Erythroblast (primary cell): ENCODE measurements around the gene SMAD6.

Experiments used
- GATA1 ChIP-seq: IDR thresholded peaks from 2 replicates; pipeline ENCODE4 v1.6.1; 2011; ENCODE audit warnings: low read depth, mild to moderate bottlenecking, control low read depth, low read length, moderate library complexity
- POLR2A ChIP-seq: IDR thresholded peaks from 2 replicates; pipeline ENCODE4 v1.6.1; 2011; ENCODE audit warnings: mild to moderate bottlenecking, low read length

DNA sequence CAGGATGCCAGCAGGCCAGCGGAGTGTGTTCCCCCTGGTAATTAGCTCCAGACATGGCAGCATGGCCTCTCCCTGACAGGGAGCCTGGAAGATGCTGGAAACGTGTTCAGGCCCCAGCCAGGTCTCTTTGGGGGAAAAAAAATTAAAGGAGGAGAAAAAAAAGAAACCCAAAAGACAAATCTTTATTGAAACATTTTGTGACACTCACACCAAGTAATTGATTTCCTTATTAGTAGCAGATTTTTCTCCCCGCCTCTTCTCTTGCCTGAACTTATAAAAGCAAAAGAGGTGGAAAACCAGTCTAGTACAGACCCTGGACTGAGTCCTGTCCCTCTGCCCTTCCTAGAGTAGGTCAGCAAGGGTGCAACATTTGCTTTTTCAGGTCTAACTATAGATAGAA, 42.7 kb upstream of the SMAD6 start:
- no peak for TF ChIP-seq POLR2A
- TF ChIP-seq GATA1 = no peak
